Measurements from ENCODE around the gene ZP2. TPM values are rescaled to one million over a fixed set of nuclear protein-coding genes. Genes with fewer than 3 reads are reported as not detected.

Gene ZP2
- polyA plus RNA-seq, 1 experiment: not detected

DNA sequence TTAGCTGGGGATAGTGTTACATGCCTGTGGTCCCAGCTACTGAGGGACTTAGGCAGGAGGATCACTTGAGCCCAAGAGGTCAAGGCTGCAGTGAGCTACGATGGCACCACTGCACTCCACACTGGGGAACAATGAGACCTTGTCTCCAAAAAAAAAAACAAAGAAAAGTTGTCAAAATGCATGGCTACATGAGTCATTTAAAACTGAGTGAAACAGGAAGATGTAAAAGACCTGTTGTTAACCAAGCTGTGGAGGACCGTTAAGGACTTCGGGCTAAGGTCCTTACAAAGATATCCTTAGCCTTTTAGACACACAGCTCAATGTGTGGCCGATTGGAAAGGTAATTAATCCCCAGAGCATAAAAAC is 25.1 kb downstream of the ZP2 start:
- TF ChIP-seq, protein P1, sequence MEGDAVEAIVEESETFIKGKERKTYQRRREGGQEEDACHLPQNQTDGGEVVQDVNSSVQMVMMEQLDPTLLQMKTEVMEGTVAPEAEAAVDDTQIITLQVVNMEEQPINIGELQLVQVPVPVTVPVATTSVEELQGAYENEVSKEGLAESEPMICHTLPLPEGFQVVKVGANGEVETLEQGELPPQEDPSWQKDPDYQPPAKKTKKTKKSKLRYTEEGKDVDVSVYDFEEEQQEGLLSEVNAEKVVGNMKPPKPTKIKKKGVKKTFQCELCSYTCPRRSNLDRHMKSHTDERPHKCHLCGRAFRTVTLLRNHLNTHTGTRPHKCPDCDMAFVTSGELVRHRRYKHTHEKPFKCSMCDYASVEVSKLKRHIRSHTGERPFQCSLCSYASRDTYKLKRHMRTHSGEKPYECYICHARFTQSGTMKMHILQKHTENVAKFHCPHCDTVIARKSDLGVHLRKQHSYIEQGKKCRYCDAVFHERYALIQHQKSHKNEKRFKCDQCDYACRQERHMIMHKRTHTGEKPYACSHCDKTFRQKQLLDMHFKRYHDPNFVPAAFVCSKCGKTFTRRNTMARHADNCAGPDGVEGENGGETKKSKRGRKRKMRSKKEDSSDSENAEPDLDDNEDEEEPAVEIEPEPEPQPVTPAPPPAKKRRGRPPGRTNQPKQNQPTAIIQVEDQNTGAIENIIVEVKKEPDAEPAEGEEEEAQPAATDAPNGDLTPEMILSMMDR (IDR thresholded peaks at IDR 0.05; ENCODE audit: insufficient read depth, low read depth, low read length): no peak
- POLR2A ChIA-PET: no interaction called here
- H3K36me3 ChIP-seq (ENCODE audit: control insufficient read depth, insufficient read depth, low read length): peaks cover under 1% of the 10 kb centered on the region; the same call in 1 of the 2 replicates
- DNase-seq (ENCODE audit: low read depth): no peak
- no peak overlapping the region for H3K4me3 ChIP-seq (ENCODE audit: low read depth, low read length)
- CTCF ChIA-PET: no interaction called here
- no peaks in the 10 kb centered on the region for H3K27me3 ChIP-seq (ENCODE audit: control insufficient read depth, insufficient read depth, low read length)

DNA sequence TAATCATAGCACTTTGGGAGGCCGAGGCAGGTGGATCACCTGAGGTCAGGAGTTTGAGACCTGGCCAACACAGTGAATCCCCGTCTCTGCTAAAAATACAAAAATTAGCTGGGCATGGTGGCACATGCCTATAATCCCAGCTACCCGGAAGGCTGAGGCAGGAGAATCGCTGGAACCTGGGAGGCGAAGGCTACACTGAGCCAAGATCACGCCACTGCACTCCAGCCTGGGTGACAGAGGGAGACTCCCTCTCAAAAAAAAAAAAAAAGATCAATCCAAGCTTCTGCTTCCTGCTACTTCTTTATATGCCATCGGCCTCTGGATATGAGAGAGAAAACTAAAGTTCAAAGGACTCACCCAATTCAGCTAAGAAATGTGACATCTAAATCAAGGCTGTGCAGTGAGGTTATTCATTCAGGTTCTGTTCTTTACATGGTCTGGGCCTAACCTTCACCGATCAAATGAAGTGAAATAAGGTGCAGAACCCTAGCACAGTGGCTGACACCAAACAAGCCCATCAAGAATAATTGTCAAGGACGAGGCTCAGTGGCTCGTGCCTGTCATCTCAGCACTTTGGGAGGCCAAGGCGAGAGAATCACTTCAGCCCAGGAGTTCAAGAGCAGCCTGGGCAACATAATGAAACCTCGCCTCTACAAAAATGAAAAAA is 25.6 kb downstream of the ZP2 start:
- CTCF ChIA-PET: interaction anchor here (0.8 kb wide), 1 partner anchor 115 kb away, joined by 5 read pairs; no protein-coding TSS in a partner anchor
- TF ChIP-seq, protein P1 (IDR thresholded peaks at IDR 0.05; ENCODE audit: insufficient read depth, low read depth, low read length): no peak
- DNase-seq (ENCODE audit: low read depth): no peak
- no peak overlapping the region for H3K4me3 ChIP-seq (ENCODE audit: low read depth, low read length)
- POLR2A ChIA-PET: no interaction called here
- peaks cover 2% of the 10 kb centered on the region; the same call in 1 of the 2 replicates for H3K36me3 ChIP-seq (ENCODE audit: control insufficient read depth, insufficient read depth, low read length)
- H3K27me3 ChIP-seq (ENCODE audit: control insufficient read depth, insufficient read depth, low read length): no peaks in the 10 kb centered on the region

DNA sequence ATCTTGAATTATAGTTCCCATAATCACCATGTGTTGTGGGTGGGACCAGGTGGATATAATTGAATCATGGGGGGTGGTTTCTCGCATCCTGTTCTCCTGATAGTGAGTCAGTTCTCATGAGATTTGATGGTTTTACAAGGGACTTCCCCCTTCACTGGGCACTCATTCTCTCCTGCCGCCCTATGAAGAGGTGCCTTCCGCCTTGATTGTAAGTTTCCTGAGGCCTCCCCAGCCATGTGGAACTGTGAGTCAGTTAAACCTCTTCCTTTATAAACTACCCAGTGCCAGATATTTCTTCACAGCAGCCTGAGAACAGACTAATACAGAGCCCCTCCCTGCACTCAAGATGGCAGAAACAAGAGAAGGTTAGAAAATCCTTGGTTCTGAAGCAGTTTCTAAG is 26.5 kb downstream of the ZP2 start:
- ChIA-PET CTCF (no interaction called here), POLR2A (no interaction called here)
- H3K27me3 ChIP-seq (ENCODE audit: control insufficient read depth, insufficient read depth, low read length): no peaks in the 10 kb centered on the region
- H3K36me3 ChIP-seq (ENCODE audit: control insufficient read depth, insufficient read depth, low read length): peaks cover 2% of the 10 kb centered on the region; the same call in 1 of the 2 replicates
- TF ChIP-seq, protein P1 (IDR thresholded peaks at IDR 0.05; ENCODE audit: insufficient read depth, low read depth, low read length): no peak
- DNase-seq (ENCODE audit: low read depth): no peak
- no peak overlapping the region for H3K4me3 ChIP-seq (ENCODE audit: low read depth, low read length)

DNA sequence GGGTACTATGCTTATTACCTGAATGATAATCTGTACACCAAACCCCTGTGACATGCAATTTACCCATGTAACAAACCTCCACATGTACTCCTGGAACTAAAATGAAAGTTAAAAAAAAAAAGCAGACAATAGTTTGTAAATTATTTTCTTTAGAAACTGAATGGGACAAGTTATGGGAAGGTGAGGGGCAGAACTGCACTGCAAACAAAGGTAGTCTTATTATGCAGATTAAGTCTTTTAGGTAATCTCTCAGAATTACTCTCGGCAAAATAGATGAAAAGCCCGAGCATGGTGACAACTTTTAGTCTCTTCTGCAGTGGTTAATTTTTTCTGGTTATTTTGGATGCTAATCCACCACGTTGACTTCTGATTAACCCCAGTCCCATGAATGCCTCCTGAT is 27.4 kb downstream of the ZP2 start:
- TF ChIP-seq, protein P1 (IDR thresholded peaks at IDR 0.05; ENCODE audit: insufficient read depth, low read depth, low read length): no peak
- peaks cover 2% of the 10 kb centered on the region; the same call in 1 of the 2 replicates for H3K36me3 ChIP-seq (ENCODE audit: control insufficient read depth, insufficient read depth, low read length)
- no peak for DNase-seq (ENCODE audit: low read depth)
- no peak overlapping the region for H3K4me3 ChIP-seq (ENCODE audit: low read depth, low read length)
- ChIA-PET CTCF (no interaction called here), POLR2A (no interaction called here)
- H3K27me3 ChIP-seq (ENCODE audit: control insufficient read depth, insufficient read depth, low read length): no peaks in the 10 kb centered on the region

DNA sequence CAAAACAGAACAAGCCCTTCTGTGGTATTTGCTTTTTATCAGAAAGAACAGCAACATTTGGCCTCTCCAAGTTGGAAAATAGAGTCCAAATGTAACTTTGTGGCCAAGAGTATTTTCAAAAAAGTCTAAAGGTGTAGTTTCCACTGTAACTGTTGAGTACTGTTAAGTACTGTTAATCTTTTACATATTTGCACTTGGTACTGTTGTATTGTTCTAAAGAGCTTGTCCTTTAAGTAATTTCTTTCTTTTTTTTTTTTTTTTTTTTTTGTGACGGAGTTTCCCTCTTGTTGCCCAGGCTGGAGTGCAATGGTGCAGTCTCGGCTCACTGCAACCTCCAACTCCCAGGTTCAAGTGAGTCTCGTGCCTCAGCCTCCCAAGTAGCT is 31.4 kb downstream of the ZP2 start:
- TF ChIP-seq, protein P1 (IDR thresholded peaks at IDR 0.05; ENCODE audit: insufficient read depth, low read depth, low read length): no peak
- Histone ChIP-seq H3K4me3 (ENCODE audit: low read depth, low read length) (no peak overlapping the region), H3K27me3 (ENCODE audit: control insufficient read depth, insufficient read depth, low read length) (no peaks in the 10 kb centered on the region), H3K36me3 (ENCODE audit: control insufficient read depth, insufficient read depth, low read length) (peaks cover 2% of the 10 kb centered on the region; the same call in 1 of the 2 replicates)
- DNase-seq (ENCODE audit: low read depth): no peak
- POLR2A ChIA-PET: no interaction called here
- CTCF ChIA-PET: interaction anchor here (1.8 kb wide), 1 partner anchor 120 kb away, joined by 4 read pairs; no protein-coding TSS in a partner anchor
